Activated naive CD8-positive, alpha-beta T cell treated with anti-CD3 and anti-CD28 coated beads, Interleukin-2, amount 50 U/mL, for 16 hours (primary cell): ENCODE measurements around the gene CLSTN3.

ENCODE experiments used
- DNase-seq: peaks from one replicate; pipeline ENCODE4 v3.0.0-alpha.2; 2020; ENCODE audit warnings: low read depth, low spot score

The CLSTN3 gene

DNA sequence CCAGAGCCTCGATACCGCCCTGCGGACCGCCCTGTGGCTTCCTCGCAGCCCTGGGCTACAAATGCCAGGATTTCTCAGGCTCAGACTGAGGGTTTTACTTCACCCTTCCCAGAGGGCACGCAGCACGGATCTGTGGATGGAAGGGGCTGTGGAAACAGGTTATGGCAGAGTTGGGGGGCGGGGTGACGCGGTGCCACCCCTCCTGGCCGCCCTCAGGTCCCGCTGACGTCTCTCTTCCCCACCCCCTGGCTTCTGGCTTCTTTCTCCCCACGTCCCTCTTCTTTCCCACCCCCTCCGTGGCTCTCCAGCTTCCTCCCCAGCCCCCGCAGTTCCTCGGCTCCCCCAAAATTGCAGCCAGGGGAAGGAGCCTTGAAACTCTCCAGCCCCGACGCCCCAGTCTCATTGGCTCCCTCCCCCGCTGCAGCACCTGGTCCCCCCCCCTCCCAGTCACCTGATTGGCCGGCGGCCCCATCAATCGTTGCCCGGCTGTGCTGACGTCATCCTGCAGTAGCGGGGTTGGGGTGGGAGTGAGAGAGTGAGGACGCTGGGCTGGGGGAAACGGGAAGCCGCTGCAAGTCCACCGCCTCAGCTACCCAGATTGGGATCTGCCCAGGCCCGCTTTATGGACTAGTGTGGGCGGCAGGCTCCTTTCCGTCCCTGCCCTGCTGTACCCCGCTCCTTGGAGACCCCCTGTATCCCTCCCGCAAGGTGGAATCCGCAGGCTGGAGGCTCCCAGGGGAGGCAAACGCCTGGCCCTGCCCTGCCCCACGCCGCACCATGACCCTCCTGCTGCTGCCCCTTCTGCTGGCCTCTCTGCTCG lies at the start of gene CLSTN3:
CLSTN3 (plus strand) TSS at position 500 of the 820 bp plus-strand sequence; CDS start at position 778, 278 bp downstream.
- peak; percentile 67 for DNase-seq

DNA sequence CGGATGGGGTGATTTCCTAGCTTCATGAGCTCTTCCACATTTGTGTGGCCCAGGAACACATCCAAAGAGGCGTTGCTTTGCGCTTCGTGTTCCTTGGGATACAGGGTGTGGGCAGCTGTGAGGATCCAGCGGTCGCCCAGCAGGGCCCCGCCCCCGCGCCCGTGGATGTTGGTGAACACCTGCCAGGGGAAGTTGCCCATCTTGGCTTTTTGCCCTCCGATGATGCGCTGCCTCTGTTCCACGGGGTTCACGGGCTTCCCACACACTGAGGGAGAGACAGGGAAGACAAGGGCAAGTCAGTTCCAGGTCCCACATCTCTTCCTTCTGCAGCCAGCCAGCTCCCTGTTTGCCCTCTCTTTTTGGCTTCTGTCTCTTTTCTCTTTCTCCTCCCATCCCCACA lies 49.1 kb upstream of the CLSTN3 start:
- DNase-seq, result no peak

DNA sequence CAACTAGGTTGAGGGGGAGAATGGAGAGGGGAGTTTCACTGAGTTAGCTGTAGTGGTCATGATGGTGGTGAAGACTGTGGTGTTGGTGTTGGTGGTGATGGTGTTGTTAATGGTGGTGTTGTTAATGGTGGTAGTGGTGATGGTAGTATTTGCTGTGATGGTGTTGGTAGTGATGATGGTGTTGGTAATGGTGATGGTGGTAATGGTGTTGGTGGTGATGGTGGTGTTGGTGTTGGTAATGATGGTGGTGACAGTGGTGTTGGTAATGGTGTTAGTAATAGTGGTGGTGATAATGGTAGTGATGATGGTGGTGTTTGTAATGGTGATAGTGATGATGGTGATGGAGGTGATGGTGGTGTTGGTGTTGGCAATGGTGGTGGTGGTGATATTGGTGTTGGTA lies 47.0 kb upstream of the CLSTN3 start:
- DNase-seq, result no peak

DNA sequence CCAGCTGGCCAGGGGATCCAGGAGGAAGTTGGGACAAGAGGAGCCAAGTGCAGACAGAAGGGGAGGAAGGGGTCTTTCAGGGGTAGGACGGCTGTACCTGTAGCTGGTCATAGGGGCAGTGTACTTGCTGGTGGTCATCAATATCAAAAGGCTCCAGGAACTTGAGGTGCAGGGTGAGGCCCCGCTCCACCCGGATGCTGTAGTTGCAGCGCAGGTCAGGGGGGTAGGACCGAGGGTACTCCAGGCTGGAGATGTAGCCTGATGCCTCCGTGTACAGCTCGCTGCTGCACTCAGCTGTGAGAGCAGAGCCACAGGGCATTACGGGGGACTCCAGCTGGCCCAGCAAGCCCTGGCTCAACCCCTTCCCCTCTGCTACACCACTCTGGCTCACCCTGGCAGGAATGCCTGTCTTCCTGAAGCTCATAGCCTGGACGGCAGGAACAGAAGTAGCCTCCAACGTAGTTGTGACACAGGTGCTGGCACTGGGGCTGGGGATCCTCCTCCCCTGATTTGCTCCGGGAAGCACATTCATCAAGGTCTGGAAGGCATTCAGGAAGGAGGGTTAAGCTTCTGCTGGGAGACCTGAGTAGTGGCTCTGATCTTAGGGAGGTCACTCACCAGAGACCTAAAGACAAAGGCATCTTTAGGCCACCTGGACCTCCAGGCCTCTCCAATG lies 40.8 kb upstream of the CLSTN3 start:
- DNase-seq, result no peak

DNA sequence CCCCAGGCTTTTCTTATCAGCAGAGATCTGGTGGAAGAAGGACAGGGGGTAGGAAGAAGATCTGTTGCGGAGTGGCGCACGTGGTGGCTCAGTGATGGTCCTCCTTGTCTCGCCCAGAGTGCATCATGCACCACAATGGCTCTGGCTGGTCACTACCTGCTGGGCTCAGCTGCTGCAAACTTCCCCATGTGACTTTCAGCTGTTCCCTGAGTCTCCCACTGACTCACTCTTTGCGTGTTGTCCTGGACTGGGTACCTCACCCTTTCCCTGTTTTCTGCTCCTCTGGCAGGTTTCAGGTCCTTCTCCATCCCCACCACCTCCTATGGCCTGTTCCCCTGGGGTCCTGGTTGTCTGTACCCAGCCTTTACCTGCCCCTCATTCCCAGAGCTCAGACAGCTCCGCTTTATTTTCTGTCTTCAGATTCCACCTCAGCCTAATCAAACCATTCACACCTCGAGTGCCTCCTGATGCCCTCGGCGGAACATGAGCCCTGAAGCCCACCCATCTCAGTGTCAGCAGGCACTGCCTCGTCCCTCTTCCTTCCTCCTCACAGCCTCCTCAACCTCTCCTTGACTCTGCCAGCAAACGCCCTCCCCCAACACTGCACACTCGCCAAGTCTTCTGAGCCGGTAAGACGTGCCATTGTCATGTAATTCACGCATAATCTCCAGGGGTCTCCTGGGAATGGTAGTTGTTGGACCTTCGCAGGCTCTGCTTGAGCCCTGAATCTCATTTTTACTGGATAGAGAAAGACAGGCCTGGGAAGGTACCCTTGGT lies 39.8 kb upstream of the CLSTN3 start:
- DNase-seq, result no peak

DNA sequence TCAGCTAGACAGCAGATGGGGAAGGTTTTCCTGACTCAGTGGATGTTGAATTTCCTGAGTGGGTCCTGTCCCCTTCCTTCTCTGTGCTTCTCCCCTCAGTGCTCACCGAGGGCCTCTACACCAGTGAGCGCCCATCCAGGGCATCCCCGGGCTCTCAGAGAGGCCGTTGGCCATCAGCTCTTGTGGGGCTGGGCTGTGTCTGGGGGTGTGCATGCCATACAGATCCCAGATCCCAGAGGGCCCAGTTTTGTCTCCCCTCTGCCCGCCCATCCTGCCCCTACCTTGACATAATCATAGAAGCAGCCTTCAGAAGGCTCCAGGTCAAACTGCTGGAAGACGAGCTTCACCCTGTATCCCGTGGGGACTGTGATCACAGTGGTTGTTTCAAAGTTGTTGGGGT lies 39.0 kb upstream of the CLSTN3 start:
- DNase-seq, result no peak

DNA sequence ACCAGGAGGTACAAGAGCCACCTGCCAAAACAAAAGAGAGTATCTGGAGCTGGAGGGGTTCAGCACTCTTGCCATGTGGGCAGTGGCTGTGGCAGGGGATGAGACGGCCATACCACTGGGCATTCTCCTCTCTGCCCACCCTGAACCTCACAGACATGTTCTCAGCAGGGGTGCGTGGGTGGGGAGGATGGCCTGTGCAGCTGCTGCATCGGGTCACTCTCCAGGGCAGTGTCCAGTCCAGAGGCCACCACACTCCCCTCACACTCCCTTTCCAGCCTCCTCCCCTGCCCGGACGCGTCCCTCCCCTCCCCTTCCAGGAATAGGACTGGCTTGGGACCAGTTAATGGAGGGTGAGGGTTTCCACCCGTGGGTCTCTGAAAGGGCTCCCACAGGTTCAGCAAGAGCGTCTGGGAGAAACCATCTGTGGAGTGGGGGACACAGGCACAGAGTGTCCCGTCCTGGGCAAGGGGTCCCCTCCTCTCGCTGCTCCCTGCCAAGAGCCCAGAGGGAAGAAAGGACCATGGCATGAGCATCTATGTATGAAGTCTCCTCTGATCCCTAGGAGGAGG lies 38.4 kb upstream of the CLSTN3 start:
- no peak for DNase-seq

DNA sequence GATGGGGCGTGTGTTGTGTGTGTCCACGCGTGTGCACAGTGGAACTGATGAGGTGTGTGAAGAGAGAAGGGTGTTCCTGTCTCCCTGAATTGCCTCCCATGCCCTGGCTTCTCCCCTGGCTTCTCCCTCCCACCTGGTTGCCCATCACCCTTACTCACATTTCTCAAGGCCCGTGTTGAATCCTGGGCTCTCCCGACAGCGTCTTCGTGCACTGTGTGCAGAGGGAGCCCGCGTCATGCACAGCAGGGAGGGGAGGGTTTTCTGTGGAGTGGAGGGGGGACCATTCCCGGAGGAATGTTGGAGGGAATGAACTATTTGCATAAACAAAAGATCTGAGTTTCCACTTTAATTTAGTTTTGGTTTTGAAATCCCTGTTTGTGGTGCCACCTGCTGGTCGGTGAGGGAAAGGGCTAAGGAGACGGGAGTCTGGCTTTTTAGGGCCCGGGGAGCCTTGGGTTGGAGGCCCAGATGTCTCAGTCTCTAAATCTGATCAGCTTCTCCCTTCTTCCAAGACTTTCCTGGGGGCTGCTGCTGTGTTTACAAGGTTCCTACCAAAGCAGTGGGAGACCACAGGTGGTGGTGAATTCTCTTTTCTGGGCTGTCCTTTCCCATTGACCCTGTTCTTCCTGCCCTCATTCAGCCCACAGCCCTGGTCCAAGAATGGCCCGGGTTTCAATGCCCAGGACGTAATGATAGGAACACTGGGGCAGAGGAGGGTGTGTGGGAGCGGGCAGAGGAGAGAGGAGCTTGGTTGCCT lies 37.8 kb upstream of the CLSTN3 start, which contains the start of gene C1R:
C1R (minus strand) TSS at position 217 of the 757 bp plus-strand sequence; CDS start at position 160, 57 bp downstream.
- peak; percentile 49 for DNase-seq

DNA sequence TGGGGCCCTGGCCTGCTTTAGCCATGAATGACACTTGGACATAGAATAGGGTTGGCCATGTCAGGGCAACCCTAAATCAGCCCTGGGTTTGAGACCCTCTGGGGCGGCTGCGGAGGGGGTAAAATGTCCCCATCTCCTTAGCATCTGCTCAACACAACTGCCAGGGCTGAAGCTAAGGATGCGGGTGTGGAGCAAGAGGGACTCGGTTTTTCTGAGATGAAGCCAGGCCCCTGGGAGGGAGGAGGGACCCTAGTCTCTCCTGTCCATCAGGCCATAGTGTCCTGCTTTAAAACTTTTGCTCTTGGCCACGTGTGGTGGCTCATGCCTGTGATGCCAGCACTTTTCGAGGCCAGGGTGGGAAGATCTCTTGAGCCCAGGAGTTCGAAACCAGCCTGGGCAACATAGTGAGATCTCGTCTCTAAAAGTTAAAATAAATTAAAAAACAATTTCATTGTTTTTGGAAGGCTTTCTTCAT lies 37.1 kb upstream of the CLSTN3 start:
- no peak for DNase-seq

DNA sequence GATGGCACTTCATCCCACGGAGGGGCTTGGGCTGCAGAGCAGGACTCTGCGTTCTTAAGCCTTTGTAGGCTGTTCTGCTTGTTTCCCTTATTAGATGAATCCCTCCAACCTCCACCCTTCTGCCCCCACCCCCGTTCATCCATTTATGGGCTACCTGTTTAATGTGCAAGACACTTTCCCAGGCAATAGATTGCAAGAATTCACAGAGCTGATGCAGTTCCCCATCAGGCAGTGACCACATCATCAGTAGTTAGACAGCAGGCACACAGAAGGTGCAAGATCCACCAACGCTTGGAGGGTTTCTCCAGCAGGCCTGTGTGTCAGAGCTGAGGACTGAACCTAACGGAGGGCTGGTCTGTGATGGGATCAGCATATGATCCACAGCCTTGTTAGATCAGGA lies 36.7 kb upstream of the CLSTN3 start:
- no peak for DNase-seq

DNA sequence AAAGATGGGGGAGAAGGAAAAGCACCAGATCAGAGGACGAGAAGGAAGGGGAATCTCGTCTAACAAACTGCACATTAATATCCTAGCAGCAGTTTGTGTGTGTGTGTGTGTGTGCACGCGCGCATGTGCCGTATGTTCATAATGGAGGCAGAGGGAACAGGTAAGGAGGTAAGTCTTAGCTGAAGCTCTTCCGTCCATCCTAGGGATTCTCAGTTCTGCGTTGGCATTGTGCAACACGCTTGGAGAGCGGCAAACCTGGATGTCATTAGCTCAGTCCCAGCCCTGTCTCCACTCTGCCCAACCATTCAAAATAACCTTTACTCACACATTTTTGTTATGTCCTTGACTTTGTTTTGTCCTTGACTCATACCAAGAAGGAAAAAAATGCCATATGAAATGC lies 36.3 kb upstream of the CLSTN3 start:
- DNase-seq, result no peak

DNA sequence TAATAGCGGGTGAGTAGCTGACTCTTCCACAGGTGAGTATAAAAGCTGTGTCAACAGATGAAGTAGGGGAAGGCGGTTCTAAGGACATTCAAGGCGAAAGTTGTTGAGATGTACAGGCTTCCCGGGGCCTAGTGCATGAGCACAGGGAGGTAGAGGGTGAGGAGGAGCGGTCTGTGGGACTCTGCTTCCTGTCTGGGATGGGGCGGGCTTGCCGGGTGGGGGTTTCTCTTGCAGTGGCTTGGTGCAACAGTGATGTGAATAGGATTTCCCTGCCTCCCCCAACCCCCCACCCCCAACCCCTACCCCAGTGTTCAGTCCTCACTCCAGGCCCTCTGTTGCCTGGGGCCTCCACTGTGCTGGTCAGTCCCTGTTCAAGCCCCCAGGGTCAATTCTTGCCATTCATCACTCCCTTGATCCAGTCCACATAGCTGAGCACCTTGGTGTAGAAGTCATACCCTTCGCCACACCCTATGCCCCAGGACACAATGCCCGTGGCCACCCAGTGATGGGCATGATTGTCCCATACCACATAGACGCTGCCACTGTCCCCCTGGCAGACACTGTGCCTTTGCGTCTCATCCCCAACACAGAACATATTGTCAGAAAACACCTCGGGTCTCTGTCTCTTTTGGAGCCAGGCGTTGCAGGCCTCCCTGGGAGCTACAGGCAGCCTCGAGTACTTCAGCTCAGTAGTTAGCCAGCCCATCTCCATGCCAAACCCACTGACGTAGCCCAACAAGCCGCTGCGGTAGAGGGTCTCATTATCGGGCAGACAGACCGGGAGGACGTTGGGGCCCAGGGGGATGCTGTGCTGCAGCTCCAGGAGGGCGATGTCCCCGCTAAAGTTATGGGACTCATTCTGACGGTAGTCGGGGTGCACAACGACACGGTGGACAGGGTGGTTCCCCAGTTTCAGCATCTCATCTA lies 33.9 kb upstream of the CLSTN3 start:
- DNase-seq, result no peak

DNA sequence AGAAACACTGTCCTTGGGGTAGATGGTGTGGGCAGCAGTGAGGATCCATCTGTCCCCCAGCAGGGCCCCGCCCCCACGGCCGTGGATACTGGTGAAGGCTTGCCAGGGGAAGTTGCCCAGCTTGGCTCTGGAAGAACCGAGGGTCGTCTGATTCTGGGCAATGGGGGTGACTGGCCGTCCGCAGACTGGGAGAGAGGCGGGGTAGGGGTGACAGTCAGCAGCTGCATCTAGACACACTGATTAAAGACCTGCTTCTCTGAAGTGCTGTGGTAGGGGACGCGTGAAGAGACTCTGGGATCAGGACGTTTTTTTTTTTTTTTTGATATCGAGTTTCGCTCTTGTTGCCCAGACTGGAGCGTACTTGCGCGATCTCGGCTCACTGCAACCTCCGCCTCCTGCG lies 33.2 kb upstream of the CLSTN3 start:
- no peak for DNase-seq

DNA sequence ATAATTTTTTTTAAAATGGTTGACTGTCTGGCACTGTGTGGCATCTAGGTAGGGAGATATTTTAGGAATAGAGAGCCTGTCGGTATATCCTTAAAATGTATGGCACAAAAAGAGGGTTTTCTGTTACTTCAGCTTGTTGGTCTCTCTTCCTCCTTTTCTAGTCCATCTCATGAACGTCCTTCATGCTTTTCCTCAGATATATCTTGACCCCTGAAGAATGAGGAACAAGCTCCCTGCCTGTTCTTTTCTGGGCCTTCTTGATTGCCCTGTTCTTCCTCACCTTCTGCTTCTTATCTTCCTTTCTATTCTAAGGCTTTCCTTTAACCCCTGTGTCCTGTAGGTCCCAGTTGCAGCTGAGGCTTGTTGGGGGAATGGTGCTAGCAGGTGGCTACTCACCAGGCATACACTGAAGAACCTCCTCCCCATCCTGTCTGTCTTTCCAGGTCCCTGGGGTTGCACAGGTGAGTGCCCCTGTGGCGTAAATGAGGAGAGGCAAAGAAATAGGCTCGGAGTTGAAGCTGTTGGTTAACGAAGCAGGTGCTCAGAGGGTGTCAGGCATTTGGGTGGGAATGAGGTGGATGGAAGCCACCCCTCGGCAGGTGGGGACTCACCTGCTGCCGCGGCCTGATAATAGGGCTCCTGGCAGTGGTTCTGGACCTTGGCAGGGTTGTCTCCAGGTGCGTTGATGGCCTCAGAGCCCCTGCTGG lies 30.7 kb upstream of the CLSTN3 start:
- DNase-seq, result no peak

DNA sequence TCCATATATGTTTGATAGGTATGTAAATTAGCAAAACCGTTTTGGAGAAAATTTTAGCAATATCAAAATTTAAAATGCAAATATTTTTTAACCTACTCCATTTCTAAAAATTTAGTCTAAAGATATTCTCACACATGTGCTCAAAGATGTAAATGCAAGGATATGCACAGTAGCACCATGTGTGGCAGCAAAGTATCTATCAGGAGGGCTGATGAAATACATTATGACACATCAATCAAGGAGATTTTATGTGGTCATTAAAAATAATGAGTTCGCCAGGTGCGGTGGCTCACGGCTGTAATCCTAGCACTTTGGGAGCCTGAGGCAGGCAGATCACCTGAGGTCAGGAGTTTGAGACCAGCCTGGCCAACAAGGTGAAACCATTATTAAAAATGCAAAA lies 29.9 kb upstream of the CLSTN3 start:
- no peak for DNase-seq

DNA sequence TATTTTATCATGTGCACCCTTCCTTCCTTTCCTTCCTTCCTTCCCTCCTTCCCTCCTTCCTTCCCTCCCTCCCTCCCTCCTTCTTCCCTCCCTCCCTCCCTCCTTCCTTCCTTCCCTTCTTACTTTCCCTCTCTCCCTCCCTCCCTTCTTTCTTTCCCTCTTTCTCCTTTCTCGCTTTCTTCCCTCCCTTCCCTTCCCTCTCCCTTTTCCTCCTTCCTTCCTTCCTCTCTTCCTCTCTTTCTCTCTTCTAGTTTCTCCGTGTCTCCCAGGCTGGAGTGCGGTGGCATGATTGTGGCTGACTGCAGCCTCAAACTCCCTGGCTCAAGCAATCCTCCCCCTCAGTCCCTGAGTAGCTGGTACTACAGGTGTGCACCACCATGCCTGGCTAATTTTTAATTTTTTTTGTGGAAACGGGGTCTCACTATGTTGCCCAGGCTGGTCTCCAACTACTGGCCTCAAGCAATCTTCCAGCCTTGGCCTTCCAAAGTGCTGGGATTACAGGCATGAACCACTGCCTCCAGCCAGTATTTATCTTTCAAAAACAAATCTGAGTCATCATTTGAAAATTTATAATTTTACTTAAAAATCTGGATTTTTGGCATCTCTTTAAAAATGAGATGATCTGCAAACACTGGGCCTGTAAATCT lies 29.0 kb upstream of the CLSTN3 start:
- no peak for DNase-seq

DNA sequence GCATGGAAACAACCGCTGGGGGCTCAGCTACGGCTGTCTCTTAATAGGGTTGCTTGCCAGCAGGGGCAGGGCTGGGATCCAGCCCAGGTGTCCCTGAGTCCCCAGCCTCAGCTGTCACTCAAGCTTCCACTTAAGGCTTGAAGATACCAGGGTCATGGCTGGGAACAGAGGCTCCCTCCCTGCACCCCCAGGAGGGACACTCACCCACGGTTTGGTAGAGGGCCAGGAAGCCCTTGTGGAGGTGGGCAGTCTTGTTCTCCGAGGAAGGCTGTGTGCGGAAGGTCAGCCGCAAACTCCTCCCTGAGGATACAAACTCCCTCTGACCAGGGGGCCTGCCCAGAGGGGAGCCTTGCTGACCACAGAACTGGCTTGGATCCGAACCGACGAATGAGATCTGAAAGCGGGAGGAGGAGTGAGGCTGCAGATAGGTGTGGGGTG lies 28.5 kb upstream of the CLSTN3 start:
- DNase-seq, result no peak

DNA sequence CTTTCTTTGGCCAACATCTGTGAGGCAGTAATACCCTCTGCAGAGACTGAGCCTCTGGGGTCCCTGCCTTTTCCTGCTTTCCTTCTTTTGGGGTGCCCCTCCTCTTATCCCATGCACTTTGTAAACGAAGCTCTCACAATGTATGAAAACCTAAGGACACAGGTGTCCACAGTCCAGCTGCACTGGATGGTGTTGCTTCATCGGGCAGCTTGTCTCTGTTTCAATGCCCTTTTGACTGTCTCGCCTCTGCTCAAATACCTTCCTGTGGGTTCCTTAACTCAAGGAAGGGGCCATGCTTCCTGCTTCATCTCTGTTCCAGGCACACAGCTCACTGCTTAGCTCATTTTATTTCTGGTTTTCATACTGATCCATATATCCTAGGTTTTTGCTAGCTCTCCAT lies 27.6 kb upstream of the CLSTN3 start:
- DNase-seq, result no peak
